ENCODE measurements around the gene FLRT1.
"Not testable (repeated sequence)": the region's sequence is repeated elsewhere in the genome, so short reads cannot be mapped to it uniquely, and the experiment has no call there.

FLRT1 gene

DNA sequence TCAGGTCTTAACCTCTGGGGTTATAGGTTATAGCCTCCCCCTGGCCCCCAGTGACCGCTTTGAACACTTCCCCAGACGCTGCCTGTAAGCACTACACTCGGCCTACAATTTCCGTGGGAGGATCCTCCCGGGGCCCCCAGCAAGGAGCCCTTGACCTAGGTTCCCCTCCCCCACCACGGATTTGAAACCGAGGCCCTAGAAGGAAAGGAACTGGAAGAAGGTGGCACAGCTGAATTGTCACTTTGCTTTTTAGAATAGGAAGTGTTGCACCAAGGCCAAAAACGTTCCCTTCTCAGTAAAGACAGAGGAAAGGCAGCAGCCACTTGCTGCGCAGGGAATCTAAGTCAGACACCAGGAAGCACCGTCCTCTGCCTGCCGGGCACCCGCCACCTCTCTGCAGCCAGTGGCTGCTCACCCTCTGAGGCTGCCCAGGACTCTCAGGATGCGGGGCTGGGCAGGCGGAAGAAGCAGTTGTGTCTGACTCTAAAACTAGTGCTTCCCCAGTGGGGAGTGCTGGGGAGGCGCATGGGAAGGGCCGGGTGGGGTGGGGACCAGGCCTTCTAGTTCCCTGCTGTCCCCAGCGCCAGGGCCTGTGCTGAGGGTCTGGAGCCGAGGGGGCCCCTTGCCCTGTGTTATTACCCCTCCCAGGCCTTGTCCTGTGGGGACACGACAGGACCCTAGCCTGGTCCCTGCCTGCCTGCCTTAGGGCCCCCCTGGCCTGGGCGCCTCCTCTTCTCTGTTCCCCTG is 7.9 kb upstream of the FLRT1 start:
- no peak for DNase-seq

DNA sequence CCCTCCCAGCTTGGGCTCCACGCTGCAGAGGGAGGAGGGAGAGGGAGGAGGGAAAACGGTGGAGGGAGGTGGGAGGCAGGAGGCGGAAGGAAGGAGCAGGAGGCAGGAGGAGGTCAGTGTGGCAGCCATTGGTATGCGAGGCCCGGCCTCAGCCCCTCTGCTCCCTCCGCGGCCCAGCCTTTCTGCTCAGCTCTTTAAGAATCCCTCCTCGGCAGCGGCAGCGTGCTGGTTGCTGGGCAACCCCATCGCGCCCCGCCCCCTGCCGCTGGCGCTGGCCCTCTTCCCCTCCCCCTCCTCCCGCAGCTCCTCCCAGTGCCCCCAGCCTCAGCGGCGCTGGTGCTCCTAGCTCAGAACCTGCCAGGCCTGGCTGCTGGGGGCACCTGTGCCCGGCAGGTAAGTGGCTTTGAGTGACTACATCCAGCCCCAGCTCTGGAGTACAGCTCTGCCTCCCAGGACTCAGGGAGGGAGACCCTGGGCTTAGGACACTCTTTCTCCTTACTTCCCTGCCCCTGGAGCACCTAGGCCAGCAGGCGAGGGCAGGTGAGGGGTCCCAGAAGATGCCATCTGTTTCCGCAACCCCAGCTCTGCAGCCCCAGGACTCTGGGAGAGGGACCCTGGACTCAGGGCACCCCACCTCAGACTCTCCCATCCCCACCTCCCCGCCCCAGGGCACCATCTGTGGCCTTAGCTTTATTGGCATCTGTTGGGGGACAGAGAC is 7.2 kb upstream of the FLRT1 start:
- DNase-seq = no peak

DNA sequence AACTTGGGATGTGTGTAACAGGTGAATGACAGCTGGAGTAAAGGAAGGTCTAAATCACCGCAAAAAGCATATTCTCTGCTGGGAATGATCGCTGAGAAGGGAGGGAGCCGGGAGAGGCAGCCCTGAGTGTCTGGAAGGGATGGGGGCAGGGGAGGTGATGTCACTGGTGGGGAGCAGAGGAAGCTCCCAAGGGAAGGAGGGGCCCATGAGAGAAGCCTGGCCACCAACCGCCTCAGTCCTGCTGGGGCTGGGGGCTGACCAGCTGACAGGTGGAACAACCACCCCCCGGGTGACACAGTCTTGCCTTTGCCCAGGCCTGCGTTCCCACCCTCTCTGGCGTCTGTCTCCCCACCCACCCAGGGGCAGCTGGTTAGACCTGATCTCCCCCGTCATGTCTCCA is 6.0 kb upstream of the FLRT1 start:
- DNase-seq = no peak

DNA sequence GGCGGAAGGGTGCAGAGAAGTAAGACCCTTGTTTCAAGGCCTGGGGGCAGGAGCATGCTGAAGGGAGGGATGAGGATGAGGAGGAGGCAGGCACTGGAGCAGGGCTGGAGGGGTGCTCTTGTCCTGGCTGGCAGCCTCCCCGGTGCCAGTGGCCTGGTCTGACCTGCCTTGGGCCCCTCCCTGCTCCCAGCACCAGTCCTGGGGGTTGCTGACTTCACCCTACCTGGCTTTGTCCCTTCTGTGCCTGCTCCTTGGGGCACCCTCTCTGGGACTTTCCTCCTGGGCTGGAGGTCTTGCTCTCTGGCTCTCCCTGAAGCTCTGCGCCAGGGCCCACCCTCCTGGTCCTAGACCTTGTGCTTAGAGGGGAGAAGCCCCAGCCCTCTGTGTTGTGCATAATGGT is 4.7 kb upstream of the FLRT1 start:
- no peak for DNase-seq

DNA sequence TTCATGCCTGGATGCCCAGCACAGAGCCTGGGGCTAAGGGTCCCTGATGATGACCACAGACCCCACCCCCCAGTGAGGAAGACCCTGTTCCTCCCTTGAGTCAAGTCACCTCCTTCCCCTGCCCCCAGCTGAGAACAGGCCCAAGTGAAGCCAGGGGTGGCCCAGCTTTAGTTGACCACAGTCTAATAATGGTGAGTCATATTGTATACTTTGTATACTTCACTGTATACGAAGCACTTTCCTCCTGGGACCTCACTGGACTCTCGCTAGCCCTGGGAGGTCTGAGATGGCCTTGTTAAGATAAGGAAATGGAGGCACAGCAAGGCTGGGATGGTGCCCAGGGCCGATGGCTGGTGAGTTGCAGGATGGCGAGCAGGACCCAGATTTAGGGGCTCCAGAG is 3.7 kb upstream of the FLRT1 start:
- DNase-seq = no peak

DNA sequence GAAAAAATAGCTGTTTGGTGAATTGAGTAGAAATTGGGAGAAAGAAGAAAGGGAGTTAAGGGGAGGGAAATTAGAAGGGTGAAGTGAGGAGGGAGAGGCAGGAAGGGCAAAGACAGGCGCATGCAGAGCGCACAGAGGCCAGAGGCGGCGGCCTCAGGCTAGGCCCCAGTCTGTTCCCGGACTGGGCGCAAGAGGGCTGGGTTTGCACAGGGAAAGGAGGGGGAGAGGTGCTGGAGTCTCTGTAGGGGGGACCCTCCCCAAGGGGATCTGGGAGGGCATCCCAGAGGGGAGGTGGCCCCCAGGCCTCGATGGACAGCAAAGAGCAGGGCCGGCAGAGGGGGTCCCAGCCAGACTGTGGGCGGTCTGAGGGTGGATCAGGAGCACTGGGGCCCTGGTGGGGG is 1.3 kb upstream of the FLRT1 start:
- DNase-seq = no peak

DNA sequence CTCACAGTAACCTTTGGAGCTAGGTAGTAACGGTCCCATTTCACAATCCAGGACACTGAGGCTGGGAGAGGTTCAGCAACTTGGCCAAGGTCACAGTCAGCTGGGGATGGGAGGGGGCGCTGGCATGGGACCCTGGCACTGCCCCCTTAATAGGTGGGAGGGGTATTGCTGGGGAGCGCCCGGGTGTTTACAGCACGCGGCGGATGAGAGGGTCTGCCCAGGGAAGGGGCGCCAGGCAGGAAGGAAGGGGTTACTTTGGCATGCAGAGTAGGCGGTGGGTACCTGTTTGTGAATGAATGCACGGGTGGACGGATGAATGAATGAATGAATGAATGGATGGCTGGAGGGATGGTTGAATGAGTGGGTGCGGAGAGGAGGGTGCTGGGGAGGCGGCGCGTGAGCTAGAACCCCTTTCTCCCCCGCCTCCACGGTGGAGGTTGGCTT is 628 bp upstream of the FLRT1 start:
- no peak for DNase-seq

DNA sequence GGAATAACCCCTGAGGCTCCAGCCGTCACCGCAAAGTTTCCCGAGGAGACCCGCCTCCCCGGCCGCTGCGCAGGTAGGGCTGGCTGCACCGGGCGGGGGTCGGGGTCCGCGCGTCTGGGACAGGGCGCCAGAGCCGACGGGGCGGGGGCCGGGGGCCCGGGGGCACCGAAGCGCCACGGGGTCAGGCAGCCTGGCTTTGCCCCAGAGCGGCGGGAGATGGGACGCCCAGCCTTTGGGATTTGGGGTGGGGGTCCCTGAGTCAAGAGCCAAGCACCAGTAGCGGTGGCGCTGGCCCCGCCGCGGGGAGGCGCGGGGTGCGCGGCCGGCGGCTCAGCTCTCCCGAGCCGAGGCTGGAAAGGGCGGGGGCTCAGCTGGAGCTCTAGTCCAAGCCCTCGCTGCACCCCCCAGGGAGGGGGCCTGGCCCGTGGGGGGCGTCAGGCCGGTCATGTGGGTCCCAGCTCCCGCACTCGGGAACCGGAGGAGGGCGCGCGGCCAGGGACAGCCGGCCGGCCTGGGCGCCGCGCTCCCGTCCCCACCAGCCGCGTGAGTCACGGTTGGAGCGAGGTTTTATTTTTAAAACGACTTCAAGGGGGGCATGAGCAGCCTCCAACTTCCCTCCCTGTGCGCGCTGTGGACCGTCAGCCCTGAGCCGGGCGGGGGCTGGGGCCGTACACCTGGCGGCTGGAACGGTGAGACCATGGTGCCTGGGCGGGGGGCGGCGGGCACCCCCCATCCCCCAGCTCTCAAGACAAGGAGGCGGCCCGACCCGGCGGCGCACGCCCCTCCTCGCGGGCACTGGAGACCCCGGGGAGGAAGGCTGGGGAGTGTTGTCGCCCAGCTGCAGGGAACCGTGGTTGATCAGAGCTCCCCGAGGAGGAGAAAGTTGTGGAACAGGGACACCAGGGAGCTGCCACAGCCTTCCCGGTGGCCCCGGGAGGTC is 626 bp downstream of the FLRT1 start:
- no peak for DNase-seq

DNA sequence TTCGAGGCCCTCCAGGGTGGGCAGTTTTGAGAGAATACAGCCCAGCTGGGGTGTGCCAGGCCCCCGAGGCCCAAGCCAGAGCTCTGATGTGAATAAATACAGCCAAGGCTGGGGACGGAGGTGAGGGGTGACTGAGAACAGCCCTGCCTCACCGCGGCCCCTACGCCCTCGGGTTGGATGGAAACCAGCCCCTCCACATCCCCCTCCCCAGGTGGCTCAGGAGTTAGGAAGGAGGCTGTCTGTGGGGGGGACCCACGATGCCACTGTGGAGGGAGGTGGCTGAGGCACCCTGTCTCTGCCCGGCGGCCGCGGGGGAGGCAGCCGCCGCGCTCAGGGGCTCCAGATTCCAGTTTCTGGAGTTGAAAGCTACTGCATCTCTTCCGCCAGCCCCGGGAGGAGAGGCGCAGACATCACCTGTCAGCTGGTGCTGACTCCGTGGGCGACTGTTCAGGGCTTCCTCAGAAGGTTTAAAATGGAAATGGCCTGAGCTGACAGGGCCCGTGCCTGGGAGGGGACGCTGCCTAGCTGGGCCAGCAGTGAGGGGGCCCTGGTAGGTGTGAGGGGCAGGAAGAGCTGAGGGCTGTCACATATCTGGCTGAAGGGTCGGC is 1.4 kb downstream of the FLRT1 start:
- DNase-seq = no peak

DNA sequence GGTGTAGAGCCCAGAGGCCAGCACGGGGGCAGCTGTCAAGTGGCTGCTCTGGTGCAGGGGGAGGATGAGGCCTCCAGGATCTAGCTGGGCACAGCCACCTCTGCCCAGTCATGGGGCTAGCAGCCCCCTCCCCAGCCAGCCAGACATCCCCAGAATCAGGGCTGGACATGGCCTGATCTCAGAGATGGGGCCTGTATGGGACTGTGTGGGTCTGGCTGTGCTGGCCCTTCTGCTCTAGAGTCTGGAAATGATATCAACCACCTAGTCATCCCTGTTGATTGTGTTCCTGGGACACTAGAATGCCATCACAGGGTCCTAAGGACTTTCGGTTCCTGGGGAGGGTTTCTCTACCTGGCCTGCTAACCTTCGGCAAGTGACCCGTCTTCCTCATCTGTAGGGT is 2.8 kb downstream of the FLRT1 start:
- DNase-seq = no peak

DNA sequence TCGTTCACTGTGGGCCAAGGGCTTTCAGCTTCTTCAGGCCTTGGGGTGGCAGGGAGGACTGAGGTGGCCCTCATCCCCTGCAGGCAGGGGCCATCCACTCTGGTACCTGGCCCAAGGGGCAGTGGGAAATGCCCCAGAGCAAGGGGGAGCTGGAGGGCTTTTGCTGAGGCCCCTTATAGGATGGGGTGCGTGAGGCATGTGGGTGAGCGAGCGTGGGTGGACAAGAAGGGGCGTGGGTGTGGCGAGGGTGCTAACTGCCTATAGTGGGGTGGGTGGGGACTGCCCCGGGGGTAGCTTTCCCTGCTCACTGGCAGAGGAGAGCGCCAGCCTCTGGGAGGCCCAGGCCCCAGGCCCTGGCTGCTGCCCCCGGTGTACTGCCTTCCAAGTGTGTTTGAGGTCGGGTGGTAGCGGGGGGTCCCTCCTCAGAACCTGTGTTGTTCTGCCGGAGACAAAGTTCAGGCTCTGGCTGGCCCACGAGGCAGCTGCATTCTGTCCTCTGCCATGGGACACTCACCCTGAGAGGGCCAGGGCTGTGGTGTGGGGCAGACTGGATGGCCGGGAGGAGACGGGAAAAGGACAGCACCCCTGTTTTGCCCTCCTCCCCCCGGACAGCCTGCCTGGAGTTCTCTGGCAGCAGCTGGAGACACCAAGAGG is 3.4 kb downstream of the FLRT1 start:
- DNase-seq = no peak

DNA sequence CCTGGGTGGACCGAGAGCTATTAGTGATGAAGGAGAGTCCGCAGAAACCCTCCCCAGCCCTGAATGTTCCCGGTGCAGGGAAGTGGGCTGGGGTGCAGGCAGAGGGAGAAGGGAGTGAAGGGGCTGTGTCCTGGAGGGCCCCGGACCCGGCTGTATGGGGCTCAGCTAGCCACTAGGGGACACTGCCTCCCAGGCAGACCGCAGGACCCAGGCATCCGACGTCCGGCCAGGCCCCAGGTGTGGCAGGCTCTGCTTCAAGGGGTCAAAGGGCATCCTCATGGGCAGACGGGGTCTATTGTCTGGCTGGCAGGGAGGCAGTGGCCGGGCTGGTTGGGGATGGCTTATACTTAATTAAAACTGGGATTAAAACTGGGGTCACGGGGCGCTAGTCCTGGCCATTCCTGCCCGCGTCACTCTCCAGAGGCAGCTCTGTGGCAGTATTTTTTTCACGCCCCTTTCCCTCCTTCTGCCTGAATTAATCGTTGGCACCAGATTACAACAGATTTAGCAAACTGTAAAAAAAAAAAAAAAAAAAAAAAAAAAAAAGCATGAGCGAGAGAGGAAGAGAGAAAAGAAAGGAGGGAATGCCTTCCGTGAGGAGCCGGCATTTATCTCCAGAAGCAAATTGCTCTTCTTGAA is 5.1 kb downstream of the FLRT1 start:
- DNase-seq = no peak

DNA sequence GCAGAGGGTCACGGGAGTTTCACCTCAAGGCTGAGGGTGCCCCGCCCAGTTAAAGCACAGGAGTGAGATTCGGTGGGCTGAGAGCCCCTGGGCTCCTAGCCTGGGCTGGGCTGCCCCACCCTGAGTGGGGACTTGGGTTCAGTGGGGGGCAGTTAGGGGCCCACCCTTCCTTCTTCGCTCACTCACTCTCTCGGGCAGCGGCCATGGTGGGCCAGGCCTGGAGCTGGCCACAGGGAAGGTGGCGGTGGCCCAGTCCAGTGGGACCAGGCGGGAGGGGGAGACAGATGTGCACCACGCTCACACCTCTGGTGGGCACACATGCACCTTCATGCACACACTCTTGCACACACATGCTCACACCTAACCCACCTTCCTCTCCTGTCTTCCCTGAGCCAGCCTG is 6.1 kb downstream of the FLRT1 start:
- no peak for DNase-seq

DNA sequence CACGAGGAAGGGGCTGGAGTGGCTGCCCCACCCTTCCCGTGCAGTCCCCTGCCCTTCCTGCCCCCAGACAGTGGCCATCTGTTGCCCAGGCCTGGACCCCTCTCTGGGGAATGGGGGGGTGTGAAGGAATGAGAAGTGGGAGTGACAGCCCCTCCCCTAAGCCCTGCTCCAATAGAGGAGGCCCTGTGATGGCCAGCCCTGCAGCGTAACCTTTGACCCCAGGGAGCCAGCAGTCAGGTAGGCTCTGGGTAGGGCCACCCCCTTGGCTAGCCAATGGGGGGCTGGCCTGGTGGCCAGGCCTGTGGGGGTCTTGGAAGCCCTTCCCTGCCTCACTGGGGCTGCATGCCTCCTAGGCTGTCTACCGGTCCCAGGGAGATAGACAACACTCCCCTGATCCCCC is 6.6 kb downstream of the FLRT1 start:
- no peak for DNase-seq

DNA sequence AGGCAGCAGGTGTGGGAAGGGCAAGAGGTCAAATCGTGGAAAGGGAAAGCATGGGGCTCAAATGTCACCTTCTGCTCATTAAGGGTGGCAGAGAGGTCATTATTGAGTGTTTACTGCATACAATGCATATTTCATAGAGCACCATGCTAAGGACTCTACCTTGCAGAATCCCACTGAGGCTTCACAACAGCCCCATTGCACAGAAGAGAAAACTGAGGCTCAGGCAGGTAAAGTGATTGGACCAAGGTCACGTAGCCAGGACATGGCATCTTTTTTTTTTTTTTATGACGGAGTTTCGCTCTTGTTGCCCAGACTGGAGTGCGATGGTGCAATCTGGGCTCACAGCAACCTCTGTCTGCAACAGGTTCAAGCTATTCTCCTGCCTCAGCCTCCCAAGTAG is 7.8 kb downstream of the FLRT1 start:
- no peak for DNase-seq

DNA sequence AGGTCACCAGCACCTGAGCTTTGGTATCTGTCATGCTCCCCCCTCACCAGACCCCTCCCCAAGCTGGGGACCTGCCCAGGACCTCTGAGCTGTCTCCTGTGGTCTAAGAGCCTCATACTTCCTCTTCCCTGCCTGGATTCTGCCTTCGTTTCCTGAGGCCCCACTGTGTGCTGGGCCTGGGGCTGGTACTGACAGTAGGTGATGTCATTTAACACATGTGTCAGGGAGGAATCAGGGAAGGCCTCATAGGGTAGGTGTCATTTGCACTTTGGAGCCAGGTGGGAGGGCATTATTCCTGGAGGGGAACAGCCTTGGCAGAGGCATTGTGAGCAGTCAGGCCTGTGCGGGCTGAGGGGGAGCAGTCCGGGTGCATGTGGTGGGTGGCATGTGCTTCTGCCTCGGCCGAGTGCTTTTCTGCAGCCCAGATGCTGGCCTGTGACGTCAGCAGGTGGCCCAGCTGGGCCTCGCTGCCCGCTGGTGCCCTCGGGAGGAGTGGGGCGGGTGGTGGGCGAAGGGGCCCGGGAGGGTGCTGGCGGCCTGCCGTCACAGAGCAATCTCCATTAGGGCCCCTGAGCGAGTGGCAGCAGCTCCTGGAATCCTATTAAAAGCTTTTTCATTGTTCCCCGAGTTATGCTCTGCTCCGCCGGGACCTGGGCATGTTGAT is 9.1 kb downstream of the FLRT1 start:
- no peak for DNase-seq

DNA sequence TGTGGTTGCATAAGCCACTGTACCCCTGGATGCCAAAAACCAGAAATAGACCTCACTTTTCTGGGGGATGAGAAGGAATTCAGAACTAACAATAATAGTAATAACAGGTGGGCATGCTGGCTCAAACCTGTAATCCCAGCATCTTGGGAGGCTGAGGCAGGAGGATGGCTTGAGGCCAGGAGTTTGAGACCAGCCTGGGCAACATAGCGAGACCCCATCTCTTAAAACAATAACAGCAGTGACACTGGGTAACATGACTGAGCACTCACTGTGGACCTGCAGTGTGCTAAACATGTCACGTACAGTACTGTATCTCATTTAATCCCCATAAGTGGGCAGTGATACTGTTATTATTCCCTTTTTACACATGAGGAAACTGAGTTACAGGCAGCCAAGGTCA is 10.0 kb downstream of the FLRT1 start:
- no peak for DNase-seq

DNA sequence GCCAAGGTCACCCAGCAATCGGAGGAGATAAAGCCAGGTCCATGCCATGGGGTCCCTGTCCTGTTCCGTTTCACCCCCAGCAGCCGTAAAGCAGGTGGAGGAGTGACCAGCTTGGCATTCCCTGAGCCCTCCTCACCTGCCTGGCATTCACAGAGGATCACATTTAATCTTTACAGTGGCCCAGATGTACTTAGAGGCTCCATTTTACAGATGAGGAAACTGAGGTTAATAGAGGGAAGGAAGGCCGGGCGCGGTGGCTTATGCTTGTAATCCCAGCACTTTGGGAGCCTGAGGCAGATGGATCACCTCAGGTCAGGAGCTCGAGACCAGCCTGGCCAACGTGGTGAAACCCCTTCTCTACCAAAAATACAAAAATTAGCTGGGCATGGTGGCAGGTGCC is 11.6 kb downstream of the FLRT1 start:
- DNase-seq = not testable (repeated sequence)

DNA sequence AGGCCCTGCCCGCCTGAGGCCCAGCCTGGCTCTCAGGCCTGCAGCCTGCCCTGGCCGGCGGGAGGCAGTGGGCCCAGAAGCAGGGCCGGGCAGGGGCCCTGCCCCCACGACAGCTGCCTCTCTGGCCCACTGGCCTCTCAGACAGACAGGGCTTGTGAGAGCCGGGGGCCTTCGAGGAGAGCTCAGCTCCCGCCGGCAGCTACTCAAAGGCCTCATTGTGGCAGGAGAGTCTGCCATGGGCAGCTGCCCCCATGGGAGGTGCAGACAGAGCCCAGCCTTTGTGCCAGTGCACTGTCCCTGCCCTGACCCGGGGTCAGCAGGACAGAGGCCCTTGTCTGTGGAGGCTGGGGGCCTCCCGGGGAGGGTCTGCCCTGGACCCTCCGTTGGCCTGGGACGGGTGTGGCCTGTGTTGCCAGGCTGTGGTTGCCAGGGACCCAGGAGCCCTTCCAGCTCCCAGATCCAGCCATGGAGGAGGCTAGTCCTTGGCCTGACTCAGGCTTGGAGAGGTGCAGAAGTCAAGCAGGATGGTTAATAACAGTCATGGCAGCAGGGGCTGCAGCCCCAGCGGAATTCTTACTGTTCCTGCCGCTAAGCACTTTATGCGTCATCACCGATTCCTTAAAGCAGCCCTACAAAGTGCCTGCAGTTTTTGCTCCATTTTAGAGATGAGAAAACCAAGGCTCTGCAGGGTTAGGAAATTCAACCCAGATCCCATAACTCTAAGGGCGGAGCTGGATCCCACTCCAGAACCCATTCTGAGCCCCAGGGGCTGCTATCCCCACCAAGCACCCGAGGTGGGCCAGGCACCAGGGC is 12.5 kb downstream of the FLRT1 start:
- no peak for DNase-seq

DNA sequence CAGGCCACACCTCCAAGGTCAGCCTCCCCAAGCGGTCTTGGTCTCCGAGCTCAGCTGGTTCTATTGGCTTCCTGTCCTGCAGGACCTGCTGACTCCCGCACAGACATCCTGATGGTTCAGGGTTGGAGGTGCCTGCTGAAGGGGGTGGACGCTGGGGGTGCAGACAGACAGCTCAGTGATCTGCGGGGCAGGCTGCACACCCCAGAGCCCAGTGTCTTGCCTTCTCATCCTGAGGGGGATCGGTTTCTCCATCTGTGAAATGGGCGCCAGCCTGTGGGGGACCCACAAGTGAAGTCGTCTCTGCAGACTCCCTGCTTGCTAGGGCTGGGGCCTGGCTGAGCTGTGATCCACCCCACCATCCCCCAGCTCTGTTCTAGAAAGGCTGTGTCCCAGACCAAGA is 13.8 kb downstream of the FLRT1 start:
- DNase-seq = no peak

DNA sequence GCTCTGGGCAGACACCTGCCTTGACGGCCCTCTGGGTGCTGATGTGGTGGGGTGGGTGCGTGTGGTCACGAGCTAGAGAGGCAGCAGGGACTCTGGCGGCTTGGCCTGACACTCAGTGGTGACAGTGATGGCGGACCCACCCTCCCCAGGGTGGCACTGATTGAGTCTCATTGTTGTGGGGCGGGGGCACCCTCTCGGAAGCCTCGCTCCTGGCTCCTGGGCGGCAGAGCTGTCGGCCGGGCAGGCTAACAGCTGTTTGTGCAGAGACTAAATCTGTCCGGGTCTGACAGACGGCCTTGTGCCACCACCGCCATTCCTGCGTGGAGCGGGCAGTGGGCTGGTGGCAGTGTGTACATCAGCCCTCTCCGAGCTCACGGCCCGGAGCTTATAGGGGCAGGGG is 15.6 kb downstream of the FLRT1 start:
- no peak for DNase-seq
